ENCODE measurements around the gene LYST.
"Not testable (repeated sequence)": the region's sequence is repeated elsewhere in the genome, so short reads cannot be mapped to it uniquely, and the experiment has no call there.

The LYST gene

DNA sequence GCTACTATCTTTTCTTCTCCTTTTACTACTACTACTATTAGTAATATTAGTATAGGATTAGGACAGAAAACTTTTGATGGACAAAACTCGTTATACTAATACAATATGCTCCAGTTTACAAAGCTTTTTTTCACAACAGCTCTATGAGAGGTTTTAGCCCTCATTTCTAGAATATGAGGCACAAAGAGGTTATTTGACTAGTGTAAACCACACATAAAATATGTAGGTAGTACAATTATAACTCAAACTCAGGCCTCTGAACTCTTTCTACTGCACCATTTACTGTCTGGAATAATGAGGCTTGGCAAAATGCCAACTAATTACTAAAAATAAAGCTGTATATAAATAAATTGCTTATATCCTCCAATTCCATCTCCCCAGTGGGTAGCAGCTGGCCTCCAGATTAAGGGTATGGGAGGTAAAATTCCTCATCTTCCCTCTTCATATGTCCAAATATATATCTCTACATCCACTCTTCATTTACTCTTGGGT, 99.9 kb downstream of the LYST start:
- DNase-seq (ENCODE audit: low read depth, low spot score): no peak
- Histone ChIP-seq H3K36me3 (ENCODE audit: insufficient read depth, low read length) (no peaks in the 10 kb centered on the region), H3K9ac (ENCODE audit: insufficient read length) (no peak overlapping the region), H3K9me3 (ENCODE audit: low read depth, low read length) (no peaks in the 10 kb centered on the region), H3K4me3 (no peak overlapping the region), H3K27ac (no peak overlapping the region)
- TF ChIP-seq POLR2AphosphoS5 (IDR thresholded peaks at IDR 0.05; ENCODE audit: borderline replicate concordance, low read depth, low read length): no peak
- TF ChIP-seq FOXP2 (optimal IDR thresholded peaks at IDR 0.05; ENCODE audit: control extremely low read depth, extremely low read length, insufficient read depth): no peak
- no peak for TF ChIP-seq EZH2 (IDR thresholded peaks at IDR 0.05)

DNA sequence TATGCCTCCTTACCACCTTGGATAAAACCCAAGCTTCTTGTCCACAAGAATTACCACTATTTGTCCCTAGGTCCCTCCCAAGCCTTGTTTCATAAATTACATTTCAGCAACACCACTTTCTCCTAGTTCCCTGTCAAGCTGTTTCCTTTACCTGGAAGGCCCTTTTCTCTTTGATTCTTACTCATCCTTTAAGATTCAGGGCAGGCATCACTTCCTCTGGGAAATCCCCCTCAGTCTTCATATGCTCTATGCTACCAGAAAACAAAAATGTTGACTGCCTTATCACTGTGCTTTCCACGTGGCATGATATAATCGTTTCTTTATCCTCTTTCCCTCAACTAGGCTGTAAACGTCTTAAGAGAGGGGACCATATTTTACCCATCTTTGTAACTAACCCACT, 102.7 kb downstream of the LYST start:
- Histone ChIP-seq H3K4me3 (no peak overlapping the region), H3K9me3 (ENCODE audit: low read depth, low read length) (no peaks in the 10 kb centered on the region), H3K9ac (ENCODE audit: insufficient read length) (no peak overlapping the region), H3K36me3 (ENCODE audit: insufficient read depth, low read length) (no peaks in the 10 kb centered on the region), H3K27ac (no peak overlapping the region)
- TF ChIP-seq FOXP2 (optimal IDR thresholded peaks at IDR 0.05; ENCODE audit: control extremely low read depth, extremely low read length, insufficient read depth) (no peak), EZH2 (IDR thresholded peaks at IDR 0.05) (no peak), POLR2AphosphoS5 (IDR thresholded peaks at IDR 0.05; ENCODE audit: borderline replicate concordance, low read depth, low read length) (no peak)
- no peak for DNase-seq (ENCODE audit: low read depth, low spot score)

DNA sequence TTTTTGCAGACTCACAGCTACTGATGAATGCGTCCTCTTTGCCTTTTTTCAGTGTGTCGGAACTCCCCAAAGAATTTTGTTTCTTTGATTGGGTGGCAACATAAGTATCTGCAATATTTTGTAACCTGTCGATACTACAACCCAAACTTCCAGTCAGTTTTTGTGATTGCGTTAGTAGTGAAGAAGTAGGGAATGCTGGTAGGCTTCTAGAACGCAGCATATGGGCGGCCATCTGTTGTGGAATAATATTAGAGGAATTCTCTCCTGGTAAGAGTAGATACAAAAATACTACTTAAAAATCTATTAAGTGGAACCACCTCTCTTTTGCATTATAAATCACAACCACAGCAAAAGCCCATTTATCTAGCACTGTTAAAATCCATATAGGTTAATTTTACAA, 107.4 kb downstream of the LYST start:
- TF ChIP-seq FOXP2 (optimal IDR thresholded peaks at IDR 0.05; ENCODE audit: control extremely low read depth, extremely low read length, insufficient read depth): no peak
- no peak for TF ChIP-seq POLR2AphosphoS5 (IDR thresholded peaks at IDR 0.05; ENCODE audit: borderline replicate concordance, low read depth, low read length)
- TF ChIP-seq EZH2 (IDR thresholded peaks at IDR 0.05): no peak
- Histone ChIP-seq H3K4me3 (no peak overlapping the region), H3K9me3 (ENCODE audit: low read depth, low read length) (no peaks in the 10 kb centered on the region), H3K36me3 (ENCODE audit: insufficient read depth, low read length) (no peaks in the 10 kb centered on the region), H3K9ac (ENCODE audit: insufficient read length) (no peak overlapping the region), H3K27ac (no peak overlapping the region)
- no peak for DNase-seq (ENCODE audit: low read depth, low spot score)

DNA sequence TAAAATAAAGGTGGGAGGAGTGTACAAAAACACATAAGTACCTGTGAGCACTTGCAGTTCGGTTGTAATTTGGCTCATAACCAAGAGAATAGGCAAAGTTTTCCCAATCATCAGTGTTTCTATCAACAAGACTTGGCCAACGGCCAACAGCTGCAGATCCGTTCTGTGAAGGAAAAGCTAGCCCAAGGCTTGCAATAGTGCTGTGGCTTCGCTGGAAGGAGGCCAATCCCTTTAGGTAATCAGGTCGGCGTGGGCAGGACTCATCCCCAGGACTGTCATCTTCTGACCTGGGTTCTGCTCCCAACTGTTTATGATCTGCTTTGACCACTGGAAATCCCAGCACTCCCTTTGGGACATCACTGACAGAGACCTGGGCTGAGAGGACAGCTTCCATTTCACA, 107.8 kb downstream of the LYST start:
- no peaks in the 10 kb centered on the region for H3K36me3 ChIP-seq (ENCODE audit: insufficient read depth, low read length)
- H3K9me3 ChIP-seq (ENCODE audit: low read depth, low read length): no peaks in the 10 kb centered on the region
- no peak overlapping the region for H3K9ac ChIP-seq (ENCODE audit: insufficient read length)
- H3K4me3 ChIP-seq: no peak overlapping the region
- H3K27ac ChIP-seq: no peak overlapping the region
- peak; percentile 14 for DNase-seq (ENCODE audit: low read depth, low spot score)
- TF ChIP-seq POLR2AphosphoS5 (IDR thresholded peaks at IDR 0.05; ENCODE audit: borderline replicate concordance, low read depth, low read length): no peak
- no peak for TF ChIP-seq EZH2 (IDR thresholded peaks at IDR 0.05)
- TF ChIP-seq FOXP2 (optimal IDR thresholded peaks at IDR 0.05; ENCODE audit: control extremely low read depth, extremely low read length, insufficient read depth): no peak

DNA sequence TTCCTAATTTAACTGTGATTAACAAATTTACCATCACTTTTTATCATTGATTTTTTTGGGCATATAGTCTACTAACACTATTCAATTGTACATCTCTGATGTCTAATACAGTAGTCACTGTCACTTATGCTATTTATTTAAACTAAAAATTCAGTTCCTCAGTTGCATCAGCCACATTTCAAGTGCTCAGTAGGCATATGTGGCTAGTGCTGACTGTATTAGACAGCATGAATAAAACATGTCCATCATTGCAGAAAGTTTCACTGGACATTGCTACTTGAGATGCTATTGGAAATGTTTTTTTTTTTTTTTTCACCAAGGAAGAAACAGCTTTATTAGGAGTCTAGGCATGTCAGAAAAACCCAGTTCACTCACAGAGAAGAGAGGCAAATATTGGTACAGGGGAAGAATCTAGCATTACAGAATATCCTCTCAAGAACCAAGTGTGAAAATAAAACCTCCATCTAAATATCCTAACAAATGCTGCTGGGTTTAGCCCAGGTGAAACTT, 109.1 kb downstream of the LYST start:
- Histone ChIP-seq H3K36me3 (ENCODE audit: insufficient read depth, low read length) (no peaks in the 10 kb centered on the region), H3K9me3 (ENCODE audit: low read depth, low read length) (no peaks in the 10 kb centered on the region), H3K4me3 (no peak overlapping the region), H3K27ac (no peak overlapping the region), H3K9ac (ENCODE audit: insufficient read length) (no peak overlapping the region)
- TF ChIP-seq FOXP2 (optimal IDR thresholded peaks at IDR 0.05; ENCODE audit: control extremely low read depth, extremely low read length, insufficient read depth) (no peak), POLR2AphosphoS5 (IDR thresholded peaks at IDR 0.05; ENCODE audit: borderline replicate concordance, low read depth, low read length) (no peak), EZH2 (IDR thresholded peaks at IDR 0.05) (no peak)
- no peak for DNase-seq (ENCODE audit: low read depth, low spot score)

DNA sequence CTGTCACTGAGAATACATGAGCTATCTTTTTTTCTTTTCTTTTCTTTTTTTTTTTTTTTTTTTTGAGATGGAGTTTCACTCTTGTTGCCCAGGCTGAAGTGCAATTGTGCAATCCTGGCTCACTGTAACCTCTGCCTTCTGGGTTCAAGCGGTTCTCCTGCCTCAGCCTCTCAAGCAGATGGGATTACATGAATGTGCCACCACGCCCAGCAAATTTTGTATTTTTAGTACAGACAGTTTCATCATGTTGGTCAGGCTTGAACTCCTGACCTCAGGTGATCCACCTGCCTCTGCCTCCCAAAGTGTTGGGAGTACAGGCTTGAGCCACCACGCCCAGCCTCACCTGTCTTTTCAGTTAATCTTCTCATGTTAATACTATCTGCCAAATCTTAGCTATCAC, 112.5 kb downstream of the LYST start:
- not testable (repeated sequence) for DNase-seq (ENCODE audit: low read depth, low spot score)

DNA sequence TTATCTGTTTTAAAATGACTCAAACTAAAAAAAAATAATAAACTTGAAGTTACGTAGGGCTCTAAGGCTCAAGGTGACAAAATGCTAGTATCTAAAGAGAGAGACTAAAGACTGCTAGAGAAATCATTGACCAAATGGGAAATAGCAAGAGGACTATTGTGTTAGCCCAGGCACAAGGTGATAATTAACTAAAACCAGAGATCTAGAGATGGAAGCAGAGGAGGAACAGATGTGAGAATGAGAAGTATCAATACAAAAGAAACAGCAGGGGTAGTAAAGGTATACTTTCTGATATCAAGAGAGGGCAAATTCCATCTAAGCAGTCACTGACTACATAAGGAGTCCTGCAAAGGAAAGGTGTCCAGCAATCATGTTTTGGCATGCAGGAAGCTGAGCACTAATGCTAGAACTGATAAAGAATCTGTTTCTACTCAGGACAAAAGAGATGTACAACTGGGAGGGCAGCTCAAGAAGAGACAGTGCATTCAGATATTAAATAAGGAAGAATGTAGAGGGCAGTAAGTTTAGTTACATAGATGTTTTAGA, 116.9 kb downstream of the LYST start:
- Histone ChIP-seq H3K9me3 (ENCODE audit: low read depth, low read length) (no peaks in the 10 kb centered on the region), H3K27ac (no peak overlapping the region), H3K36me3 (ENCODE audit: insufficient read depth, low read length) (no peaks in the 10 kb centered on the region), H3K4me3 (no peak overlapping the region), H3K9ac (ENCODE audit: insufficient read length) (no peak overlapping the region)
- DNase-seq (ENCODE audit: low read depth, low spot score): no peak
- no peak for TF ChIP-seq EZH2 (IDR thresholded peaks at IDR 0.05)
- no peak for TF ChIP-seq POLR2AphosphoS5 (IDR thresholded peaks at IDR 0.05; ENCODE audit: borderline replicate concordance, low read depth, low read length)
- TF ChIP-seq FOXP2 (optimal IDR thresholded peaks at IDR 0.05; ENCODE audit: control extremely low read depth, extremely low read length, insufficient read depth): no peak

More for the DNA sequence above, 112.5 kb downstream of the LYST start:
- not testable (repeated sequence) for H3K27ac ChIP-seq; H3K36me3 ChIP-seq (ENCODE audit: insufficient read depth, low read length); H3K9ac ChIP-seq (ENCODE audit: insufficient read length); H3K4me3 ChIP-seq; H3K9me3 ChIP-seq (ENCODE audit: low read depth, low read length)

DNA sequence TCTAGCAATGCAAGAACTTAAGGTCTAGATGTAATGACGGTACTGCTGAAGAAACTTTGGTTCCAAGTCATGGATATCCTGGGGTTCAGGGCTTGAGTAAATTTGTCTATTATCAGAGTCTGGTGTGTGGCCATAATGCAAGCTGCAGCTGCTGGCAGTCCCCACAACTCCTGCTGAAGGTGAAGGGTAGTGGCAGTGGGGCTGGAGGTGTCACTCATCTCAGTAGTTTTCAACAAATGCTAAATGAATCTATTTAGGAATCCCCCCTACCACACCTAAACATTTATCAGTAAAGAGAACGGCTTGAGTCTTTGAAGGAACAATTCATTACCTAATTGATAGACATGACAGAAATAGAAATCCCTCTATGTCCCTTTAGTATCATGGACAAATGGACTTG, 118.0 kb downstream of the LYST start:
- no peak for TF ChIP-seq FOXP2 (optimal IDR thresholded peaks at IDR 0.05; ENCODE audit: control extremely low read depth, extremely low read length, insufficient read depth)
- TF ChIP-seq EZH2 (IDR thresholded peaks at IDR 0.05): no peak
- no peak for TF ChIP-seq POLR2AphosphoS5 (IDR thresholded peaks at IDR 0.05; ENCODE audit: borderline replicate concordance, low read depth, low read length)
- DNase-seq (ENCODE audit: low read depth, low spot score): no peak
- Histone ChIP-seq H3K9me3 (ENCODE audit: low read depth, low read length) (no peaks in the 10 kb centered on the region), H3K36me3 (ENCODE audit: insufficient read depth, low read length) (no peaks in the 10 kb centered on the region), H3K4me3 (no peak overlapping the region), H3K27ac (no peak overlapping the region), H3K9ac (ENCODE audit: insufficient read length) (no peak overlapping the region)

DNA sequence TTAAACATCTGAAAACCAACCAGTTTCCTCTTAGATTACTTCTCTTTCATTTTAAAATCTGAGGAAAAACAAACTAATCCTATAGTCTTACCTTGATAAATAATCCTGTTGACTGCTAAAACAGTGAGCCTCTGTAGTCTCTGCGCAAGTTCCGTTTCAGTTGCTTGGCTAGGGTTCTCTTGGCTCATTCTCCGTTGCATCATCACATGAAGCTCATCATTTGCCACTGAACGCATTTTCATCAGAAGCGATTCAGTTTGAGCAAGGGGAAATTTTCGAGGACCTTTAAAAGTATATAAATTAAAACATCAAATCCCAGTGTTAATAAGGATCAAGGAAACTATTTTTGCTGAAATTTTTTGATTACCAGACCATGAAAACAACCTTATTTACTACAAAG, 120.5 kb downstream of the LYST start:
- no peak for TF ChIP-seq POLR2AphosphoS5 (IDR thresholded peaks at IDR 0.05; ENCODE audit: borderline replicate concordance, low read depth, low read length)
- DNase-seq (ENCODE audit: low read depth, low spot score): no peak
- Histone ChIP-seq H3K9me3 (ENCODE audit: low read depth, low read length) (no peaks in the 10 kb centered on the region), H3K4me3 (no peak overlapping the region), H3K9ac (ENCODE audit: insufficient read length) (no peak overlapping the region), H3K36me3 (ENCODE audit: insufficient read depth, low read length) (no peaks in the 10 kb centered on the region), H3K27ac (no peak overlapping the region)

Data from SK-N-MC (cell line).